ENCODE measurements around the gene MPZL3.
A peak's percentile ranks its signal among the peaks of the same experiment; 100 is the strongest.
"Not testable (repeated sequence)": the region's sequence is repeated elsewhere in the genome, so short reads cannot be mapped to it uniquely, and the experiment has no call there.

The MPZL3 gene

GRCh38 chr11:118212781-118213191, 39.4 kb downstream of the MPZL3 start:
- no peak for DNase-seq

- DNase-seq: no peak
These were observed 39.9 kb downstream of the MPZL3 start for GRCh38 chr11:118212131-118212725.

- DNase-seq: peak in 1 of 51 donors; percentile 48
These were observed 41.2 kb downstream of the MPZL3 start for GRCh38 chr11:118211006-118211405.

- DNase-seq: no peak
These were observed 41.8 kb downstream of the MPZL3 start for GRCh38 chr11:118210323-118210722.

GRCh38 chr11:118209033-118209432, 43.1 kb downstream of the MPZL3 start:
- no peak for DNase-seq

GRCh38 chr11:118207079-118207478, 45.1 kb downstream of the MPZL3 start:
- DNase-seq: no peak

GRCh38 chr11:118206391-118207031, 45.7 kb downstream of the MPZL3 start:
- DNase-seq: no peak

- DNase-seq: no peak
These were observed 46.4 kb downstream of the MPZL3 start for GRCh38 chr11:118205606-118206378.

- no peak for DNase-seq
These were observed 49.4 kb downstream of the MPZL3 start for GRCh38 chr11:118202599-118203422.

GRCh38 chr11:118201966-118202365, 50.2 kb downstream of the MPZL3 start:
- DNase-seq: no peak

GRCh38 chr11:118200901-118201680, 51.1 kb downstream of the MPZL3 start:
- no peak for DNase-seq

GRCh38 chr11:118200497-118200896, 51.7 kb downstream of the MPZL3 start:
- no peak for DNase-seq

GRCh38 chr11:118199135-118199534, 53.0 kb downstream of the MPZL3 start:
- no peak for DNase-seq

GRCh38 chr11:118198370-118198769, 53.8 kb downstream of the MPZL3 start:
- peak in 43 of 51 donors; percentile 6 to 77 (median 49) for DNase-seq

- peak in 34 of 51 donors; percentile 13 to 81 (median 56) for DNase-seq
These were observed 57.1 kb downstream of the MPZL3 start for GRCh38 chr11:118194835-118195627.

GRCh38 chr11:118193910-118194566, 58.1 kb downstream of the MPZL3 start:
- DNase-seq: peak in 1 of 51 donors; percentile 10

GRCh38 chr11:118192817-118193216, 59.3 kb downstream of the MPZL3 start:
- not testable (repeated sequence) for DNase-seq

GRCh38 chr11:118190942-118191506, 61.1 kb downstream of the MPZL3 start:
- DNase-seq: not testable (repeated sequence)

Measured in hypothalamus (tissue), 51 donors.